Neural cell (in vitro differentiated cells): Measurements from ENCODE around the gene PSD2. TPM values are rescaled to one million over a fixed set of nuclear protein-coding genes. Genes with fewer than 3 reads are reported as not detected.

Experiments used
- H2AFZ ChIP-seq: fragments of 200-600, 300-800 bp; sonication (generic), shearing (Covaris generic); 2 replicates; pipeline ENCODE4 v1.6.0; 2014; ENCODE audit warnings: low read depth, mild to moderate bottlenecking, antibody characterized with exemption, low read length, moderate library complexity
- H3F3A ChIP-seq: fragments of 200-600 bp; shearing (Covaris generic); 2 replicates; pipeline ENCODE4 v1.6.1; 2016; ENCODE audit warnings: mild to moderate bottlenecking, moderate library complexity, mixed read lengths, antibody characterized with exemption, low read length; ENCODE audit not compliant: insufficient read depth, poor library complexity, severe bottlenecking
- H3K27ac ChIP-seq: fragments of 200-600, 300-800 bp; sonication (generic), shearing (Covaris generic); 2 replicates; pipeline ENCODE4 v1.5.1; 2014; ENCODE audit warnings: mild to moderate bottlenecking, low read length, moderate library complexity
- H3K27me3 ChIP-seq: fragments of 300-800, 200-600 bp; sonication (generic), shearing (Covaris generic); 2 replicates; pipeline ENCODE4 v1.6.0; 2014; ENCODE audit warnings: mild to moderate bottlenecking, low read depth, low read length, moderate library complexity; ENCODE audit not compliant: insufficient read depth
- H3K36me3 ChIP-seq: fragments of 300-800, 200-600 bp; sonication (generic), shearing (Covaris generic); 2 replicates; pipeline ENCODE4 v1.5.1; 2014; ENCODE audit warnings: mild to moderate bottlenecking, antibody characterized with exemption, low read length, moderate library complexity; ENCODE audit not compliant: insufficient read depth
- H3K4me2 ChIP-seq: fragments of 300-800, 200-600 bp; sonication (generic), shearing (Covaris generic); 2 replicates; pipeline ENCODE4 v1.6.0; 2014; ENCODE audit warnings: mild to moderate bottlenecking, low read length
- H3K4me3 ChIP-seq: fragments of 300-800, 200-600 bp; sonication (generic), shearing (Covaris generic); 2 replicates; pipeline ENCODE4 v1.5.1; 2014; ENCODE audit warnings: mild to moderate bottlenecking, low read length, moderate library complexity
- H3K79me2 ChIP-seq: fragments of 200-600 bp; shearing (Covaris generic); replicated peaks from 2 replicates; pipeline ENCODE4 v1.6.0; 2014; ENCODE audit warnings: mild to moderate bottlenecking, low read length, moderate library complexity; ENCODE audit not compliant: insufficient read depth
- H3K9ac ChIP-seq: fragments of 300-800, 200-600 bp; sonication (generic), shearing (Covaris generic); 2 replicates; pipeline ENCODE4 v1.6.1; 2016; ENCODE audit warnings: mild to moderate bottlenecking, low read length, mixed read lengths
- H3K9me2 ChIP-seq: fragments of 200-600 bp; shearing (Covaris generic); 2 replicates; pipeline ENCODE4 v1.6.1; 2016; ENCODE audit warnings: mild to moderate bottlenecking, low read length, mixed read lengths; ENCODE audit not compliant: insufficient read depth
- H3K9me3 ChIP-seq: fragments of 200-600, 300-800 bp; sonication (generic), shearing (Covaris generic); 2 replicates; pipeline ENCODE4 v1.6.1; 2016; ENCODE audit warnings: mild to moderate bottlenecking, mixed run types, low read length, moderate library complexity, mixed read lengths
- H4K20me1 ChIP-seq: fragments of 200-600 bp; shearing (Covaris generic); 2 replicates; pipeline ENCODE4 v1.6.1; 2016; ENCODE audit warnings: mild to moderate bottlenecking, mixed run types; ENCODE audit not compliant: insufficient read depth
- CTCF ChIP-seq: fragments of 450-650 bp; IDR thresholded peaks from 2 replicates; pipeline ENCODE4 v1.5.1; 2014; ENCODE audit warnings: antibody characterized with exemption, mild to moderate bottlenecking, moderate library complexity; ENCODE audit not compliant: poor library complexity, severe bottlenecking
- EP300 ChIP-seq: fragments of 450-650 bp; conservative IDR thresholded peaks from 2 replicates; pipeline ENCODE4 v1.6.1; 2014; ENCODE audit warnings: antibody characterized with exemption, mild to moderate bottlenecking, moderate library complexity; ENCODE audit not compliant: poor library complexity, severe bottlenecking
- EZH2 ChIP-seq: fragments of 200-600, 300-800 bp; shearing (Covaris generic), sonication (generic); IDR thresholded peaks from 2 replicates; pipeline ENCODE4 v1.6.1; 2014; ENCODE audit warnings: antibody characterized with exemption, low read length, borderline replicate concordance, mild to moderate bottlenecking; ENCODE audit not compliant: insufficient read depth, poor library complexity, severe bottlenecking
- MXI1 ChIP-seq: fragments of 450-650 bp; conservative IDR thresholded peaks from 2 replicates; pipeline ENCODE4 v1.6.1; 2014; ENCODE audit warnings: antibody characterized with exemption, mild to moderate bottlenecking; ENCODE audit not compliant: poor library complexity, severe bottlenecking
- POLR2AphosphoS5 ChIP-seq: IDR thresholded peaks from 2 replicates; pipeline ENCODE4 v1.6.1; 2012
- RAD21 ChIP-seq: fragments of 450-650 bp; conservative IDR thresholded peaks from 2 replicates; pipeline ENCODE4 v1.6.1; 2014; ENCODE audit warnings: antibody characterized with exemption, mild to moderate bottlenecking, moderate library complexity
- REST ChIP-seq: IDR thresholded peaks from 2 replicates; pipeline ENCODE4 v1.6.1; 2012; ENCODE audit warnings: borderline replicate concordance
- SMC3 ChIP-seq: fragments of 450-650 bp; conservative IDR thresholded peaks from 2 replicates; pipeline ENCODE4 v1.6.1; 2014; ENCODE audit warnings: antibody characterized with exemption, mild to moderate bottlenecking, moderate library complexity; ENCODE audit not compliant: poor library complexity
- TAF1 ChIP-seq: IDR thresholded peaks from 2 replicates; pipeline ENCODE4 v1.6.1; 2012; ENCODE audit warnings: low read depth
- polyA plus RNA-seq: library from polyadenylated mRNA; depleted of rRNA; stranded (reverse); fragments of >200 nt; gene quantifications from 2 replicates; pipeline ENCODE4 v1.2.3, GENCODE V29; 2014

The PSD2 gene
- polyA plus RNA-seq, 1 donor from 2014 or later: 33.4 TPM

- no peak for TF ChIP-seq POLR2AphosphoS5
- TF ChIP-seq CTCF: no peak
- TF ChIP-seq MXI1: no peak
- TF ChIP-seq REST: no peak
- TF ChIP-seq EP300: no peak
- no peak for TF ChIP-seq TAF1
- no peak for TF ChIP-seq RAD21
- no peak for TF ChIP-seq SMC3
- TF ChIP-seq EZH2: no peak
Observed at GRCh38 chr5:139875957-139876356, 80.3 kb downstream of the PSD2 start.

DNA sequence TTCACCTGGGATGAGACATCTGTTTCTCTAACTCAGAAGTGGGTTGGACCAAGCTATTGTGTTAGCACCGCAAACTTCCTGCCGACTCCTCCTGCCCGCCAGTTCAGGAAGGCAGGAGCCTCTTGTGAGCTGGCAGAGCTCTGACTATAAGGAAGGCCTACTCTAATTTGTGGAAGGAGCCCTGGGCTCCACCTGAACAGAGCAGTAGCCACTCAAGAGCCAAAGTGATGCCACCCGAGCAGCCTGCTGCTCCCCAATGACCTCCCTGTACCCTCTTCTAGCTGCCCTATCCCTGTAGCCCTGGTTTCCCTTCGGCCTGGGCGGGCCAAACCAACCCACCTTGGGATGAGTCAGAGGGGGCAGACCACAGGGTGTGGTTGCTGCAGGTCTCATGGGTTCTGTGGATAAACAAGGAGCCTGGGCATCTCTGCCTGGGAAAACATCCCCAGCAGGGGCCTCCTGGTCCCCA, 81.6 kb downstream of the PSD2 start:
- Histone ChIP-seq H3K9me3 (no peaks in the 10 kb centered on the region), H2AFZ (no peak overlapping the region), H4K20me1 (no peaks in the 10 kb centered on the region), H3K36me3 (no peaks in the 10 kb centered on the region), H3K79me2 (no peaks in the 10 kb centered on the region), H3K27ac (no peak overlapping the region), H3K4me3 (no peak overlapping the region), H3K9ac (no peak overlapping the region), H3F3A (no peaks in the 10 kb centered on the region), H3K27me3 (no peaks in the 10 kb centered on the region), H3K9me2 (no peaks in the 10 kb centered on the region), H3K4me2 (no peak overlapping the region)
- TF ChIP-seq MXI1 (no peak), SMC3 (no peak), RAD21 (no peak), CTCF (no peak), EP300 (no peak), EZH2 (no peak), REST (no peak), TAF1 (no peak), POLR2AphosphoS5 (no peak)

More at GRCh38 chr5:139875957-139876356, 80.3 kb downstream of the PSD2 start:
- Histone ChIP-seq H3K9me2 (no peaks in the 10 kb centered on the region), H3K27me3 (no peaks in the 10 kb centered on the region), H3F3A (no peaks in the 10 kb centered on the region), H3K4me3 (no peak overlapping the region), H3K9me3 (no peaks in the 10 kb centered on the region), H4K20me1 (no peaks in the 10 kb centered on the region), H3K79me2 (no peaks in the 10 kb centered on the region), H2AFZ (no peak overlapping the region), H3K4me2 (no peak overlapping the region), H3K9ac (no peak overlapping the region), H3K27ac (no peak overlapping the region), H3K36me3 (no peaks in the 10 kb centered on the region)
